ENCODE data around the gene NDUFS7. TPM values are rescaled to one million over a fixed set of nuclear protein-coding genes. Genes with fewer than 3 reads are reported as not detected.

The NDUFS7 gene
- total and polyA plus RNA-seq, 9 of the 15 experiments (the other 6 are each of a cell fraction or from before 2014, with no cell fraction given), result 6.0 to 271 (median 60.6) TPM

DNA sequence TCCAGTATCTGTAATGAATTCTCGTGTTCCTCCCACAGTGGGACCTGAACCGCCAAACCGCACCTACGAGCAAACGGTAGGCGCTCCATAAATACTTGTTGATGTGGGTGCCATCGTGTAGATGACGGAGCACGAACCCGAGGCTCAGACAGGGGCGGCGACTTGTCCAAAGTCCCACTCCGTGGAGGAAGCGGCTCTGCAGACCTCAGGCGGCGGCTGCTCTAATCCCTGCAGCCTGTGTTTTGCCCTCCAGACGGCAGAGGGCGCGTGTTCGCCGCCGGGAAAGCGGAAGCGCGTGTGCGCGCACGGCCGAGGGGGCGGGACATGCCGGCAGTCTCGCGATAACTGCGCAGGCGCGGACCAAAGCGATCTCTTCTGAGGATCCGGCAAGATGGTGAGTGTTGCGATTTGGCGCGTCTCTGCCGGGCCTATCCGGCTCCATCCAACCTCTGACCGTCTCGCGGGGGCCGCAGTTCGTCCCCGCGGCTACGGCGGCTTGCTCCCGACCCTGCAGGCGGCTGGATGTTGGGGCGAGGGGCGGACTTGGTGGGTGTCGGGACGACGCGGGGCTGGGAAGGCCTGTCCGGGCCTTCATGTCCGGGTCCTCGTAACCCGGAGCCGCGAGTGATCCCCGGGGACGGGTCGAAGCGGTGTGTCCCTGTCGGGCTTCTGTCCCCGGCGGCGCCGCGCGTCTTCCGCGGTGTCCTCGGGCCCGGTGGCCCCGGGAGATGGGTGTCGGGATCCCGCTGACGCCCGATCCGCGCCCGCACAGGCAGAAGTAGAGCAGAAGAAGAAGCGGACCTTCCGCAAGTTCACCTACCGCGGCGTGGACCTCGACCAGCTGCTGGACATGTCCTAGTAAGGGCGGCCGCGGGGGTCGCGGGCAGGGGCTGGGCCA, 54.6 kb downstream of the NDUFS7 start, which contains the start of gene RPS15 (continued):
- TF ChIP-seq, protein P1, sequence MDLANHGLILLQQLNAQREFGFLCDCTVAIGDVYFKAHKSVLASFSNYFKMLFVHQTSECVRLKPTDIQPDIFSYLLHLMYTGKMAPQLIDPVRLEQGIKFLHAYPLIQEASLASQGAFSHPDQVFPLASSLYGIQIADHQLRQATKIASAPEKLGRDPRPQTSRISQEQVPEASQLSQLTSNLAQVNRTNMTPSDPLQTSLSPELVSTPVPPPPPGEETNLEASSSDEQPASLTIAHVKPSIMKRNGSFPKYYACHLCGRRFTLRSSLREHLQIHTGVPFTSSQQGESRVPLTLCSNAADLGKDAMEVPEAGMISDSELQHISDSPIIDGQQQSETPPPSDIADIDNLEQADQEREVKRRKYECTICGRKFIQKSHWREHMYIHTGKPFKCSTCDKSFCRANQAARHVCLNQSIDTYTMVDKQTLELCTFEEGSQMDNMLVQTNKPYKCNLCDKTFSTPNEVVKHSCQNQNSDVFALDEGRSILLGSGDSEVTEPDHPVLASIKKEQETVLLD (IDR thresholded peaks at IDR 0.05), result peak; percentile 87
- no peak for TF ChIP-seq ZSCAN32 (CRISPR knock-in tag; IDR thresholded peaks at IDR 0.05)
- TF ChIP-seq KAT7 (CRISPR knock-in tag; IDR thresholded peaks at IDR 0.05; ENCODE audit: borderline replicate concordance), result peak; percentile 83
- TF ChIP-seq MCM5 (IDR thresholded peaks at IDR 0.05; ENCODE audit: low read depth), result no peak
- TF ChIP-seq XRCC4 (IDR thresholded peaks at IDR 0.05; ENCODE audit: extremely low read depth, insufficient read depth, insufficient read length), result no peak
- no peak for TF ChIP-seq MECOM (CRISPR knock-in tag; IDR thresholded peaks at IDR 0.05)
- peak; percentile 100 for TF ChIP-seq RBFOX2 (IDR thresholded peaks at IDR 0.05; ENCODE audit: low read depth, low read length)
- TF ChIP-seq BRF1 (IDR thresholded peaks at IDR 0.05; ENCODE audit: borderline replicate concordance, extremely low read depth, insufficient read length), result no peak
- TF ChIP-seq FOSL1 (tag; conservative IDR thresholded peaks at IDR 0.05), result 0 out of 2 replicates have a peak, but pooled peaks have one; percentile 16
- peak; percentile 72 to 85 (median 76) for TF ChIP-seq YY1 (IDR thresholded peaks at IDR 0.05; ENCODE audit: borderline replicate concordance in 1 of 3, control insufficient read depth in 1 of 3, extremely low read depth in 1 of 3, insufficient read depth in 3 of 3, insufficient read length in 1 of 3, insufficient replicate concordance in 2 of 3, low read depth in 1 of 3, low read length in 2 of 3)
- no peak for TF ChIP-seq HNRNPK (IDR thresholded peaks at IDR 0.05; ENCODE audit: low read depth, low read length, poor library complexity, severe bottlenecking)
- TF ChIP-seq, protein P2, sequence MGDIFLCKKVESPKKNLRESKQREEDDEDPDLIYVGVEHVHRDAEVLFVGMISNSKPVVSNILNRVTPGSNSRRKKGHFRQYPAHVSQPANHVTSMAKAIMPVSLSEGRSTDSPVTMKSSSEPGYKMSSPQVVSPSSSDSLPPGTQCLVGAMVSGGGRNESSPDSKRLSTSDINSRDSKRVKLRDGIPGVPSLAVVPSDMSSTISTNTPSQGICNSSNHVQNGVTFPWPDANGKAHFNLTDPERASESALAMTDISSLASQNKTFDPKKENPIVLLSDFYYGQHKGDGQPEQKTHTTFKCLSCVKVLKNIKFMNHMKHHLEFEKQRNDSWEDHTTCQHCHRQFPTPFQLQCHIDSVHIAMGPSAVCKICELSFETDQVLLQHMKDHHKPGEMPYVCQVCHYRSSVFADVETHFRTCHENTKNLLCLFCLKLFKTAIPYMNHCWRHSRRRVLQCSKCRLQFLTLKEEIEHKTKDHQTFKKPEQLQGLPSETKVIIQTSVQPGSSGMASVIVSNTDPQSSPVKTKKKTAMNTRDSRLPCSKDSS (IDR thresholded peaks at IDR 0.05; ENCODE audit: low read depth, partially characterized antibody), result no peak
- no peak for TF ChIP-seq ADNP (tag; IDR thresholded peaks at IDR 0.05)
- TF ChIP-seq HNRNPUL1 (IDR thresholded peaks at IDR 0.05; ENCODE audit: low read length), result no peak
- TF ChIP-seq ZNF445 (CRISPR knock-in tag; IDR thresholded peaks at IDR 0.05; ENCODE audit: low read depth), result no peak
- peak in 1 of 2 experiments; percentile 53; a peak in 1 of 4 replicates for TF ChIP-seq FOXA3 (CRISPR knock-in tag; conservative IDR thresholded peaks at IDR 0.05 in 1 of 2, IDR thresholded peaks at IDR 0.05 in 1 of 2)
- TF ChIP-seq ESRRB (CRISPR knock-in tag; IDR thresholded peaks at IDR 0.05; ENCODE audit: borderline replicate concordance), result no peak
- no peak for TF ChIP-seq TARDBP (IDR thresholded peaks at IDR 0.05)
- TF ChIP-seq BACH1 (tag; IDR thresholded peaks at IDR 0.05), result no peak
- TF ChIP-seq FOS (IDR thresholded peaks at IDR 0.05; ENCODE audit: extremely low read depth, insufficient read length), result no peak
- TF ChIP-seq, protein P3, sequence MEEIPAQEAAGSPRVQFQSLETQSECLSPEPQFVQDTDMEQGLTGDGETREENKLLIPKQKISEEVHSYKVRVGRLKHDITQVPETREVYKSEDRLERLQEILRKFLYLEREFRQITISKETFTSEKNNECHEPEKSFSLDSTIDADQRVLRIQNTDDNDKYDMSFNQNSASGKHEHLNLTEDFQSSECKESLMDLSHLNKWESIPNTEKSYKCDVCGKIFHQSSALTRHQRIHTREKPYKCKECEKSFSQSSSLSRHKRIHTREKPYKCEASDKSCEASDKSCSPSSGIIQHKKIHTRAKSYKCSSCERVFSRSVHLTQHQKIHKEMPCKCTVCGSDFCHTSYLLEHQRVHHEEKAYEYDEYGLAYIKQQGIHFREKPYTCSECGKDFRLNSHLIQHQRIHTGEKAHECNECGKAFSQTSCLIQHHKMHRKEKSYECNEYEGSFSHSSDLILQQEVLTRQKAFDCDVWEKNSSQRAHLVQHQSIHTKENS (CRISPR knock-in tag; IDR thresholded peaks at IDR 0.05), result no peak
